Activated CD8-positive, alpha-beta T cell treated with anti-CD3 and anti-CD28 coated beads for 36 hours (primary cell): ENCODE data around the gene FOXE1. TPM values are rescaled to one million over a fixed set of nuclear protein-coding genes. Genes with fewer than 3 reads are reported as not detected.

Source experiments
- ATAC-seq: fragments of 200-7000 bp; cut with Tn5 transposase; one replicate; pipeline ENCODE4 v1.10.0; 2021; ENCODE audit warnings: mild to moderate bottlenecking, moderate library complexity
- CTCF ChIA-PET: fragments of 350-600 bp; sonication (Branson Sonifier 250); formaldehyde crosslinking; loops from one replicate; lab custom pipeline; 2021; ENCODE audit warnings: antibody characterized with exemption; lab: Charles Lee
- POLR2A ChIA-PET: fragments of 350-600 bp; sonication (Branson Sonifier 250); formaldehyde crosslinking; loops from one replicate; lab custom pipeline; 2021; ENCODE audit warnings: antibody characterized with exemption; lab: Charles Lee
- DNase-seq: peaks from one replicate; pipeline ENCODE4 v3.0.0-alpha.2; 2020
- H3K27ac Mint-ChIP-seq: one replicate; pipeline ENCODE4 v1.8.0; 2021; ENCODE audit warnings: mild to moderate bottlenecking, mixed read lengths
- H3K27me3 Mint-ChIP-seq: one replicate; pipeline ENCODE4 v1.8.0; 2021; ENCODE audit warnings: mixed read lengths
- H3K36me3 Mint-ChIP-seq: one replicate; pipeline ENCODE4 v1.8.0; 2021; ENCODE audit warnings: low read depth, mixed read lengths
- H3K4me1 Mint-ChIP-seq: one replicate; pipeline ENCODE4 v1.8.0; 2021; ENCODE audit warnings: low read depth, mixed read lengths
- H3K4me3 Mint-ChIP-seq: one replicate; pipeline ENCODE4 v1.8.0; 2021; ENCODE audit warnings: mild to moderate bottlenecking, moderate library complexity, mixed read lengths
- H3K9me3 Mint-ChIP-seq: one replicate; pipeline ENCODE4 v1.8.0; 2021; ENCODE audit warnings: mixed read lengths
- CTCF ChIP-seq: fragments of 200-600 bp; IDR thresholded peaks from one replicate; pipeline ENCODE4 v1.8.0; 2022; ENCODE audit warnings: antibody characterized with exemption, mild to moderate bottlenecking
- intact Hi-C: fragments of 100-400 bp; cut with micrococcal nuclease; formaldehyde crosslinking; loops from one replicate; pipeline ENCODE4 v1.10.0; 2022
- total RNA-seq, 2 experiments: library from RNA; stranded (reverse); gene quantifications; one replicate each; pipeline ENCODE4 v1.2.3, GENCODE V29; 2021

FOXE1 gene
- total RNA-seq, 2 experiments from 2014 or later: 0.09 TPM; not detected in 1

GRCh38 chr9:97853844-97854695, 1.0 kb downstream of the FOXE1 start:
- Mint-ChIP-seq H3K36me3 (peaks cover 2% of the 10 kb centered on the region), H3K9me3 (no peaks in the 10 kb centered on the region), H3K27ac (no peak overlapping the region), H3K4me1 (peaks cover 27% of the 10 kb centered on the region), H3K27me3 (peaks cover 76% of the 10 kb centered on the region), H3K4me3 (peak overlapping the region; percentile 82)
- intact Hi-C loops: no loop called here
- peak; percentile 78 for DNase-seq
- ATAC-seq: peak; percentile 87
- TF ChIP-seq CTCF: peak; percentile 76
- ChIA-PET POLR2A (interaction anchor here (1.1 to 1.7 kb wide), 2 partner anchors 11 to 156 kb away, joined by 3 to 5 read pairs; no protein-coding TSS in a partner anchor), CTCF (interaction anchor here (1.3 to 1.9 kb wide), 4 partner anchors 8 to 51 kb away, joined by 3 to 6 read pairs (median 4); no protein-coding TSS in a partner anchor)

- CTCF ChIA-PET: interaction anchor here (1.5 to 1.9 kb wide), 2 partner anchors 10 to 48 kb away, joined by 3 to 5 read pairs; no protein-coding TSS in a partner anchor
Observed at GRCh38 chr9:97854696-97855485, 1.9 kb downstream of the FOXE1 start.

GRCh38 chr9:97855486-97855875, 2.5 kb downstream of the FOXE1 start:
- DNase-seq (no peak), ATAC-seq (no peak)
- Mint-ChIP-seq H3K4me3 (peak overlapping the region; percentile 29), H3K36me3 (peaks cover 2% of the 10 kb centered on the region), H3K4me1 (peaks cover 22% of the 10 kb centered on the region), H3K27ac (no peak overlapping the region), H3K27me3 (peaks cover 73% of the 10 kb centered on the region), H3K9me3 (no peaks in the 10 kb centered on the region)
- CTCF ChIA-PET: interaction anchor here (0.8 to 1.9 kb wide), 2 partner anchors 10 to 35 kb away, joined by 4 to 5 read pairs; no protein-coding TSS in a partner anchor
- POLR2A ChIA-PET: no interaction called here
- intact Hi-C loops: no loop called here
- TF ChIP-seq CTCF: no peak

More at GRCh38 chr9:97854696-97855485, 1.9 kb downstream of the FOXE1 start:
- peaks cover 22% of the 10 kb centered on the region for H3K4me1 Mint-ChIP-seq
- H3K27ac Mint-ChIP-seq: no peak overlapping the region
- H3K4me3 Mint-ChIP-seq: peak overlapping the region; percentile 29
- no peak for DNase-seq
- H3K36me3 Mint-ChIP-seq: peaks cover 2% of the 10 kb centered on the region
- intact Hi-C loops: no loop called here
- H3K9me3 Mint-ChIP-seq: no peaks in the 10 kb centered on the region
- peaks cover 76% of the 10 kb centered on the region for H3K27me3 Mint-ChIP-seq
- no peak for TF ChIP-seq CTCF
- POLR2A ChIA-PET: interaction anchor here (1.7 kb wide), 1 partner anchor 12 kb away, joined by 5 read pairs; no protein-coding TSS in a partner anchor
- no peak for ATAC-seq

GRCh38 chr9:97855899-97856298, 2.9 kb downstream of the FOXE1 start:
- Mint-ChIP-seq H3K36me3 (peaks cover 2% of the 10 kb centered on the region), H3K9me3 (no peaks in the 10 kb centered on the region), H3K4me3 (no peak overlapping the region), H3K27ac (no peak overlapping the region), H3K27me3 (peaks cover 72% of the 10 kb centered on the region), H3K4me1 (peaks cover 22% of the 10 kb centered on the region)
- CTCF ChIA-PET: interaction anchor here (0.8 to 1.2 kb wide), 2 partner anchors 10 to 35 kb away, joined by 4 to 5 read pairs; no protein-coding TSS in a partner anchor
- POLR2A ChIA-PET: no interaction called here
- no peak for TF ChIP-seq CTCF
- ATAC-seq (no peak), DNase-seq (no peak)
- intact Hi-C loops: no loop called here
